HEK293 (cell line): ENCODE measurements around the gene MRPS6.

Source experiments
- GLI4 ChIP-seq: fragments of 450-650 bp; formaldehyde crosslinking; IDR thresholded peaks from 2 replicates; pipeline ENCODE4 v1.5.1; 2016; ENCODE audit warnings: missing biosample characterization, missing genetic modification characterization
- KLF10 ChIP-seq: fragments of 450-650 bp; IDR thresholded peaks from 2 replicates; pipeline ENCODE4 v1.5.1; 2018; ENCODE audit warnings: missing biosample characterization, mild to moderate bottlenecking, missing genetic modification characterization
- SP2 ChIP-seq: fragments of 450-650 bp; formaldehyde crosslinking; IDR thresholded peaks from 2 replicates; pipeline ENCODE4 v1.5.1; 2016; ENCODE audit warnings: missing biosample characterization, missing genetic modification characterization
- TCF7L2 ChIP-seq: IDR thresholded peaks from 2 replicates; pipeline ENCODE4 v1.6.1; 2011; ENCODE audit warnings: low read depth, mild to moderate bottlenecking, inconsistent platforms, low read length, moderate library complexity, borderline replicate concordance
- ZBTB1 ChIP-seq: fragments of 450-650 bp; formaldehyde crosslinking; IDR thresholded peaks from 2 replicates; pipeline ENCODE4 v1.5.1; 2016; ENCODE audit warnings: missing biosample characterization, missing genetic modification characterization
- ZNF2 ChIP-seq: fragments of 450-650 bp; formaldehyde crosslinking; IDR thresholded peaks from 2 replicates; pipeline ENCODE4 v1.5.1; 2016; ENCODE audit warnings: missing biosample characterization, missing genetic modification characterization
- ZNF23 ChIP-seq: fragments of 450-650 bp; formaldehyde crosslinking; IDR thresholded peaks from 2 replicates; pipeline ENCODE4 v1.5.1; 2016; ENCODE audit warnings: missing biosample characterization, missing genetic modification characterization, borderline replicate concordance
- ZNF324 ChIP-seq: fragments of 450-650 bp; formaldehyde crosslinking; IDR thresholded peaks from 2 replicates; pipeline ENCODE4 v1.5.1; 2016; ENCODE audit warnings: missing biosample characterization, missing genetic modification characterization
- ZNF341 ChIP-seq: fragments of 450-650 bp; formaldehyde crosslinking; IDR thresholded peaks from 2 replicates; pipeline ENCODE4; 2016; ENCODE audit warnings: low read depth, missing biosample characterization, missing genetic modification characterization
- ZNF416 ChIP-seq: fragments of 450-650 bp; formaldehyde crosslinking; IDR thresholded peaks from 2 replicates; pipeline ENCODE4 v1.5.1; 2016; ENCODE audit warnings: missing biosample characterization, missing genetic modification characterization
- ZNF426 ChIP-seq: fragments of 450-650 bp; formaldehyde crosslinking; IDR thresholded peaks from 2 replicates; pipeline ENCODE4 v1.5.1; 2017; ENCODE audit warnings: missing biosample characterization, missing genetic modification characterization, mild to moderate bottlenecking, inconsistent platforms, moderate library complexity
- ZNF514 ChIP-seq: fragments of 450-650 bp; formaldehyde crosslinking; IDR thresholded peaks from 2 replicates; pipeline ENCODE4 v1.5.1; 2016; ENCODE audit warnings: missing biosample characterization, missing genetic modification characterization
- ZNF544 ChIP-seq: fragments of 450-650 bp; formaldehyde crosslinking; IDR thresholded peaks from 2 replicates; pipeline ENCODE4 v1.5.0; 2017; ENCODE audit warnings: missing biosample characterization, missing genetic modification characterization
- ZNF76 ChIP-seq: fragments of 450-650 bp; formaldehyde crosslinking; IDR thresholded peaks from 2 replicates; pipeline ENCODE4; 2016; ENCODE audit warnings: low read depth, missing biosample characterization, missing genetic modification characterization, borderline replicate concordance
- ZNF785 ChIP-seq: fragments of 450-650 bp; formaldehyde crosslinking; IDR thresholded peaks from 2 replicates; pipeline ENCODE4 v1.5.1; 2016; ENCODE audit warnings: missing biosample characterization, missing genetic modification characterization
- ZSCAN16 ChIP-seq: fragments of 450-650 bp; formaldehyde crosslinking; IDR thresholded peaks from 2 replicates; pipeline ENCODE4 v1.5.1; 2016; ENCODE audit warnings: missing biosample characterization, missing genetic modification characterization
- TF ChIP-seq, protein P1 (sequence below): fragments of 450-650 bp; formaldehyde crosslinking; IDR thresholded peaks from 2 replicates; pipeline ENCODE4 v1.5.1; 2017; ENCODE audit warnings: missing biosample characterization, mild to moderate bottlenecking, missing genetic modification characterization, moderate library complexity
- TF ChIP-seq, protein P2 (sequence below): fragments of 450-650 bp; formaldehyde crosslinking; IDR thresholded peaks from 2 replicates; pipeline ENCODE4 v1.5.1; 2016; ENCODE audit warnings: missing biosample characterization, missing genetic modification characterization
- TF ChIP-seq, protein P3 (sequence below): fragments of 450-650 bp; formaldehyde crosslinking; IDR thresholded peaks from 2 replicates; pipeline ENCODE4 v1.5.1; 2017; ENCODE audit warnings: missing biosample characterization, missing genetic modification characterization
- TF ChIP-seq, protein P4 (sequence below): fragments of 450-650 bp; formaldehyde crosslinking; optimal IDR thresholded peaks from 2 replicates; pipeline ENCODE3; 2016; ENCODE audit warnings: missing biosample characterization, mild to moderate bottlenecking, missing genetic modification characterization
- TF ChIP-seq, protein P5 (sequence below): fragments of 450-650 bp; formaldehyde crosslinking; IDR thresholded peaks from 2 replicates; pipeline ENCODE4 v1.5.1; 2016; ENCODE audit warnings: missing biosample characterization, missing genetic modification characterization
- TF ChIP-seq, protein P6 (sequence below): fragments of 450-650 bp; formaldehyde crosslinking; conservative IDR thresholded peaks from 2 replicates; pipeline ENCODE4 v1.5.1; 2016; ENCODE audit warnings: low read depth, missing biosample characterization, missing genetic modification characterization
- TF ChIP-seq, protein P7 (sequence below): fragments of 450-650 bp; formaldehyde crosslinking; IDR thresholded peaks from 2 replicates; pipeline ENCODE4 v1.5.1; 2016; ENCODE audit warnings: missing biosample characterization, missing genetic modification characterization

Gene MRPS6

DNA sequence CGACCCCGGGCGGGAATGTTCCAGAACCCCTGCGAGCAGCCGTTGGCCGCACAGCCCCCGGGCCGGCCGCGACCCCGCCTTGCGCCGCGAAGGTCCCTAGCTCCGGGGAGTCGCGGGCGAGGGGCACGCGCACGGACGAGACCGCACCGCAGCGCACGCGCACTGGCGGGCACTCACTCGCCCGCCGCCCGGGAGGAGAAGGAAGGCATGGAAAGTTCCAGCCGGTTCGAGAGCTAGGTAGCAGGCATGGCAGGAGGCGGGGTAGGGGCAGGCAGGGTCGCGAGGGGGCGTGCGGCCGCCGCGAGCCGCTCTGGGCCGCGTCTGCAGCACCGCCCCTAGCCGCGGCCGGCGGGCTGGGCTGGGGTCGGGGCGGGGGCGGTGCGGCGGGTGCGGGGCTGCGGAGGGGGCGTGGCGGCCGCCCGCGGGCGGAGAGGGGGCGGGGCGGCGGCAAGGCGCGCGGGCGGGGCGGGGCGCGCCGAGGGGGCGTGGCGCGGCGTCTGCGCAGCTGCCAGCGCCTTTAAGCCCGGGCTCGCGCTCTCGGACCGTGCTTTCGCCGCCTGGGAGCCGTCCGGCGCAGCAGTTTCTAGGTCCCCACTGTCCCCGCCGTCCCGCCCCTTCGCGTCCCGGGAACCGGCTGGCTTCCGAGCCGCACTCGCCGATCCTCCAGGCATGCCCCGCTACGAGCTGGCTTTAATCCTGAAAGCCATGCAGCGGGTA is at the start of gene MRPS6, which contains the start of gene SLC5A3 (continued):
- TF ChIP-seq, protein P1, sequence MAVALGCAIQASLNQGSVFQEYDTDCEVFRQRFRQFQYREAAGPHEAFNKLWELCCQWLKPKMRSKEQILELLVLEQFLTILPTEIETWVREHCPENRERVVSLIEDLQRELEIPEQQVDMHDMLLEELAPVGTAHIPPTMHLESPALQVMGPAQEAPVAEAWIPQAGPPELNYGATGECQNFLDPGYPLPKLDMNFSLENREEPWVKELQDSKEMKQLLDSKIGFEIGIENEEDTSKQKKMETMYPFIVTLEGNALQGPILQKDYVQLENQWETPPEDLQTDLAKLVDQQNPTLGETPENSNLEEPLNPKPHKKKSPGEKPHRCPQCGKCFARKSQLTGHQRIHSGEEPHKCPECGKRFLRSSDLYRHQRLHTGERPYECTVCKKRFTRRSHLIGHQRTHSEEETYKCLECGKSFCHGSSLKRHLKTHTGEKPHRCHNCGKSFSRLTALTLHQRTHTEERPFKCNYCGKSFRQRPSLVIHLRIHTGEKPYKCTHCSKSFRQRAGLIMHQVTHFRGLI: no peak
- no peak for TF ChIP-seq ZNF23
- TF ChIP-seq TCF7L2: no peak
- peak; percentile 67; the same call in 1 of the 2 replicates for TF ChIP-seq ZNF324 (tag by site-specific recombination)
- TF ChIP-seq, protein P2, sequence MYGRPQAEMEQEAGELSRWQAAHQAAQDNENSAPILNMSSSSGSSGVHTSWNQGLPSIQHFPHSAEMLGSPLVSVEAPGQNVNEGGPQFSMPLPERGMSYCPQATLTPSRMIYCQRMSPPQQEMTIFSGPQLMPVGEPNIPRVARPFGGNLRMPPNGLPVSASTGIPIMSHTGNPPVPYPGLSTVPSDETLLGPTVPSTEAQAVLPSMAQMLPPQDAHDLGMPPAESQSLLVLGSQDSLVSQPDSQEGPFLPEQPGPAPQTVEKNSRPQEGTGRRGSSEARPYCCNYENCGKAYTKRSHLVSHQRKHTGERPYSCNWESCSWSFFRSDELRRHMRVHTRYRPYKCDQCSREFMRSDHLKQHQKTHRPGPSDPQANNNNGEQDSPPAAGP (tag by site-specific recombination): 0 out of 2 replicates have a peak, but pooled peaks have one; percentile 20
- TF ChIP-seq ZNF514 (tag by site-specific recombination): no peak
- TF ChIP-seq ZSCAN16 (tag by site-specific recombination): no peak
- TF ChIP-seq ZBTB1 (tag by site-specific recombination): no peak
- TF ChIP-seq ZNF416 (tag by site-specific recombination): no peak
- TF ChIP-seq, protein P3, sequence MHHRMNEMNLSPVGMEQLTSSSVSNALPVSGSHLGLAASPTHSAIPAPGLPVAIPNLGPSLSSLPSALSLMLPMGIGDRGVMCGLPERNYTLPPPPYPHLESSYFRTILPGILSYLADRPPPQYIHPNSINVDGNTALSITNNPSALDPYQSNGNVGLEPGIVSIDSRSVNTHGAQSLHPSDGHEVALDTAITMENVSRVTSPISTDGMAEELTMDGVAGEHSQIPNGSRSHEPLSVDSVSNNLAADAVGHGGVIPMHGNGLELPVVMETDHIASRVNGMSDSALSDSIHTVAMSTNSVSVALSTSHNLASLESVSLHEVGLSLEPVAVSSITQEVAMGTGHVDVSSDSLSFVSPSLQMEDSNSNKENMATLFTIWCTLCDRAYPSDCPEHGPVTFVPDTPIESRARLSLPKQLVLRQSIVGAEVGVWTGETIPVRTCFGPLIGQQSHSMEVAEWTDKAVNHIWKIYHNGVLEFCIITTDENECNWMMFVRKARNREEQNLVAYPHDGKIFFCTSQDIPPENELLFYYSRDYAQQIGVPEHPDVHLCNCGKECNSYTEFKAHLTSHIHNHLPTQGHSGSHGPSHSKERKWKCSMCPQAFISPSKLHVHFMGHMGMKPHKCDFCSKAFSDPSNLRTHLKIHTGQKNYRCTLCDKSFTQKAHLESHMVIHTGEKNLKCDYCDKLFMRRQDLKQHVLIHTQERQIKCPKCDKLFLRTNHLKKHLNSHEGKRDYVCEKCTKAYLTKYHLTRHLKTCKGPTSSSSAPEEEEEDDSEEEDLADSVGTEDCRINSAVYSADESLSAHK (tag by site-specific recombination): peak; percentile 100
- TF ChIP-seq ZNF544 (tag by site-specific recombination): no peak
- TF ChIP-seq, protein P4, sequence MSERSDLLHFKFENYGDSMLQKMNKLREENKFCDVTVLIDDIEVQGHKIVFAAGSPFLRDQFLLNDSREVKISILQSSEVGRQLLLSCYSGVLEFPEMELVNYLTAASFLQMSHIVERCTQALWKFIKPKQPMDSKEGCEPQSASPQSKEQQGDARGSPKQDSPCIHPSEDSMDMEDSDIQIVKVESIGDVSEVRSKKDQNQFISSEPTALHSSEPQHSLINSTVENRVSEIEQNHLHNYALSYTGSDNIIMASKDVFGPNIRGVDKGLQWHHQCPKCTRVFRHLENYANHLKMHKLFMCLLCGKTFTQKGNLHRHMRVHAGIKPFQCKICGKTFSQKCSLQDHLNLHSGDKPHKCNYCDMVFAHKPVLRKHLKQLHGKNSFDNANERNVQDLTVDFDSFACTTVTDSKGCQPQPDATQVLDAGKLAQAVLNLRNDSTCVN (tag by site-specific recombination): peak; percentile 86
- no peak for TF ChIP-seq ZNF426 (tag by site-specific recombination)
- TF ChIP-seq KLF10 (tag by site-specific recombination): peak; percentile 94; the same call in 1 of the 2 replicates
- TF ChIP-seq, protein P5, sequence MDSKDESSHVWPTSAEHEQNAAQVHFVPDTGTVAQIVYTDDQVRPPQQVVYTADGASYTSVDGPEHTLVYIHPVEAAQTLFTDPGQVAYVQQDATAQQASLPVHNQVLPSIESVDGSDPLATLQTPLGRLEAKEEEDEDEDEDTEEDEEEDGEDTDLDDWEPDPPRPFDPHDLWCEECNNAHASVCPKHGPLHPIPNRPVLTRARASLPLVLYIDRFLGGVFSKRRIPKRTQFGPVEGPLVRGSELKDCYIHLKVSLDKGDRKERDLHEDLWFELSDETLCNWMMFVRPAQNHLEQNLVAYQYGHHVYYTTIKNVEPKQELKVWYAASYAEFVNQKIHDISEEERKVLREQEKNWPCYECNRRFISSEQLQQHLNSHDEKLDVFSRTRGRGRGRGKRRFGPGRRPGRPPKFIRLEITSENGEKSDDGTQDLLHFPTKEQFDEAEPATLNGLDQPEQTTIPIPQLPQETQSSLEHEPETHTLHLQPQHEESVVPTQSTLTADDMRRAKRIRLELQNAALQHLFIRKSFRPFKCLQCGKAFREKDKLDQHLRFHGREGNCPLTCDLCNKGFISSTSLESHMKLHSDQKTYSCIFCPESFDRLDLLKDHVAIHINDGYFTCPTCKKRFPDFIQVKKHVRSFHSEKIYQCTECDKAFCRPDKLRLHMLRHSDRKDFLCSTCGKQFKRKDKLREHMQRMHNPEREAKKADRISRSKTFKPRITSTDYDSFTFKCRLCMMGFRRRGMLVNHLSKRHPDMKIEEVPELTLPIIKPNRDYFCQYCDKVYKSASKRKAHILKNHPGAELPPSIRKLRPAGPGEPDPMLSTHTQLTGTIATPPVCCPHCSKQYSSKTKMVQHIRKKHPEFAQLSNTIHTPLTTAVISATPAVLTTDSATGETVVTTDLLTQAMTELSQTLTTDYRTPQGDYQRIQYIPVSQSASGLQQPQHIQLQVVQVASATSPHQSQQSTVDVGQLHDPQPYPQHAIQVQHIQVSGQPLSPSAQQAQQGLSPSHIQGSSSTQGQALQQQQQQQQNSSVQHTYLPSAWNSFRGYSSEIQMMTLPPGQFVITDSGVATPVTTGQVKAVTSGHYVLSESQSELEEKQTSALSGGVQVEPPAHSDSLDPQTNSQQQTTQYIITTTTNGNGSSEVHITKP (tag by site-specific recombination): 0 out of 2 replicates have a peak, but pooled peaks have one; percentile 19
- no peak for TF ChIP-seq ZNF341 (tag by site-specific recombination)
- peak; percentile 65; the same call in 1 of the 2 replicates for TF ChIP-seq ZNF76 (tag by site-specific recombination)
- no peak for TF ChIP-seq ZNF2 (tag by site-specific recombination)
- TF ChIP-seq GLI4 (tag by site-specific recombination): no peak
- TF ChIP-seq, protein P6, sequence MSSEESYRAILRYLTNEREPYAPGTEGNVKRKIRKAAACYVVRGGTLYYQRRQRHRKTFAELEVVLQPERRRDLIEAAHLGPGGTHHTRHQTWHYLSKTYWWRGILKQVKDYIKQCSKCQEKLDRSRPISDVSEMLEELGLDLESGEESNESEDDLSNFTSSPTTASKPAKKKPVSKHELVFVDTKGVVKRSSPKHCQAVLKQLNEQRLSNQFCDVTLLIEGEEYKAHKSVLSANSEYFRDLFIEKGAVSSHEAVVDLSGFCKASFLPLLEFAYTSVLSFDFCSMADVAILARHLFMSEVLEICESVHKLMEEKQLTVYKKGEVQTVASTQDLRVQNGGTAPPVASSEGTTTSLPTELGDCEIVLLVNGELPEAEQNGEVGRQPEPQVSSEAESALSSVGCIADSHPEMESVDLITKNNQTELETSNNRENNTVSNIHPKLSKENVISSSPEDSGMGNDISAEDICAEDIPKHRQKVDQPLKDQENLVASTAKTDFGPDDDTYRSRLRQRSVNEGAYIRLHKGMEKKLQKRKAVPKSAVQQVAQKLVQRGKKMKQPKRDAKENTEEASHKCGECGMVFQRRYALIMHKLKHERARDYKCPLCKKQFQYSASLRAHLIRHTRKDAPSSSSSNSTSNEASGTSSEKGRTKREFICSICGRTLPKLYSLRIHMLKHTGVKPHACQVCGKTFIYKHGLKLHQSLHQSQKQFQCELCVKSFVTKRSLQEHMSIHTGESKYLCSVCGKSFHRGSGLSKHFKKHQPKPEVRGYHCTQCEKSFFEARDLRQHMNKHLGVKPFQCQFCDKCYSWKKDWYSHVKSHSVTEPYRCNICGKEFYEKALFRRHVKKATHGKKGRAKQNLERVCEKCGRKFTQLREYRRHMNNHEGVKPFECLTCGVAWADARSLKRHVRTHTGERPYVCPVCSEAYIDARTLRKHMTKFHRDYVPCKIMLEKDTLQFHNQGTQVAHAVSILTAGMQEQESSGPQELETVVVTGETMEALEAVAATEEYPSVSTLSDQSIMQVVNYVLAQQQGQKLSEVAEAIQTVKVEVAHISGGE: peak; percentile 42; the same call in 1 of the 2 replicates
- TF ChIP-seq, protein P7, sequence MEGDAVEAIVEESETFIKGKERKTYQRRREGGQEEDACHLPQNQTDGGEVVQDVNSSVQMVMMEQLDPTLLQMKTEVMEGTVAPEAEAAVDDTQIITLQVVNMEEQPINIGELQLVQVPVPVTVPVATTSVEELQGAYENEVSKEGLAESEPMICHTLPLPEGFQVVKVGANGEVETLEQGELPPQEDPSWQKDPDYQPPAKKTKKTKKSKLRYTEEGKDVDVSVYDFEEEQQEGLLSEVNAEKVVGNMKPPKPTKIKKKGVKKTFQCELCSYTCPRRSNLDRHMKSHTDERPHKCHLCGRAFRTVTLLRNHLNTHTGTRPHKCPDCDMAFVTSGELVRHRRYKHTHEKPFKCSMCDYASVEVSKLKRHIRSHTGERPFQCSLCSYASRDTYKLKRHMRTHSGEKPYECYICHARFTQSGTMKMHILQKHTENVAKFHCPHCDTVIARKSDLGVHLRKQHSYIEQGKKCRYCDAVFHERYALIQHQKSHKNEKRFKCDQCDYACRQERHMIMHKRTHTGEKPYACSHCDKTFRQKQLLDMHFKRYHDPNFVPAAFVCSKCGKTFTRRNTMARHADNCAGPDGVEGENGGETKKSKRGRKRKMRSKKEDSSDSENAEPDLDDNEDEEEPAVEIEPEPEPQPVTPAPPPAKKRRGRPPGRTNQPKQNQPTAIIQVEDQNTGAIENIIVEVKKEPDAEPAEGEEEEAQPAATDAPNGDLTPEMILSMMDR (tag by site-specific recombination): peak; percentile 23; the same call in 1 of the 2 replicates
- peak; percentile 45 for TF ChIP-seq SP2 (tag by site-specific recombination)
- TF ChIP-seq ZNF785 (tag by site-specific recombination): peak; percentile 27; the same call in 1 of the 2 replicates
